Measurements from ENCODE around the gene GRK3.

GRK3 gene

DNA sequence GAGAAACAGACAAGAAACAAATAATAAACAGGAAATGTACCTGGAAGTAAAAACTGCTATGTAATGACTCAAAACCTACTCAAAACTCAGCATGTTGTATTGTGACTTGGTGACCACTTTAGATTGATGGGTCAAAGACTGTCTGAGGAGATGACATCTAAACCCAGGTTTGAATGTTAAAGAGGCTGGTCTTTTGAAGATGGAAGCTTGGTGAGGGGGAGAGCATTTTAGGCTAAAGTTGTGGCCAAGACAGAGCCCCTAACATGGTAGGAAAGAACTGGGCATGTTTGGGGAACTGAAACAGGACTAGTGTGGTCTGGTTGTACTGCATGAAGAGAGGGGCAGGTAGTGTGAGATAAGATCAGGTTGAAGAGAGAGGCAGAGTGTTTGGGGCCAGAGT is 92.2 kb downstream of the GRK3 start:
- Mint-ChIP-seq H3K36me3 (ENCODE audit: low read depth) (peaks cover 38% of the 10 kb centered on the region), H3K27me3 (ENCODE audit: low read depth) (no peaks in the 10 kb centered on the region)

GRCh38 chr22:25658633-25659032 is 94.2 kb downstream of the GRK3 start:
- no peak for DNase-seq (ENCODE audit: low spot score)
- Mint-ChIP-seq H3K36me3 (ENCODE audit: low read depth) (peaks cover 31% of the 10 kb centered on the region), H3K4me1 (ENCODE audit: low read depth) (peaks cover 24% of the 10 kb centered on the region), H3K27ac (no peak overlapping the region), H3K9me3 (no peaks in the 10 kb centered on the region), H3K27me3 (ENCODE audit: low read depth) (no peaks in the 10 kb centered on the region), H3K4me3 (no peak overlapping the region)

More for the DNA sequence above, 92.2 kb downstream of the GRK3 start:
- DNase-seq (ENCODE audit: low spot score), result no peak
- Mint-ChIP-seq H3K9me3 (no peaks in the 10 kb centered on the region), H3K27ac (peak overlapping the region; percentile 9), H3K4me3 (no peak overlapping the region), H3K4me1 (ENCODE audit: low read depth) (peaks cover 27% of the 10 kb centered on the region)

DNA sequence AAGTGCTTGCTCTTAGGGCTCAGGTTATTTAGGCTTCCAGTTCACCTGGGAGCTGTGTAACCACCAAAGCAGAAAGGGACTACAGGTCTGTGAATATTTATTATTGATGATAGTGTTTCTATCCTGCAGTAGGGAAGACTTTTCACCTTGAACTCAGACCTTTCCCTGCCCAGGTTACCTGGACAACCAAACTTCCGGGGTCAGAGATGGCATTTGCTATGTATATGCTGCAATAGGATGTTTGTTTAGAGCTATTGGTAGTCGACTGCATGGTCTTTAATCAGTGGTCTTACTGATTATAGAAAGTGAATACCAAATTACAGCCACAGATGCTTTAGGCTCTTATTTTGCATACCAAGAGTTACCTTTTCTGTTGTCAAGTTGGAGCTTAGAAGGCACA is 94.9 kb downstream of the GRK3 start:
- Mint-ChIP-seq H3K9me3 (no peaks in the 10 kb centered on the region), H3K27ac (no peak overlapping the region), H3K36me3 (ENCODE audit: low read depth) (peaks cover 34% of the 10 kb centered on the region)

GRCh38 chr22:25660336-25660735 is 95.9 kb downstream of the GRK3 start:
- H3K4me1 Mint-ChIP-seq (ENCODE audit: low read depth), result peaks cover 20% of the 10 kb centered on the region
- DNase-seq (ENCODE audit: low spot score), result no peak

More for the DNA sequence above, 94.9 kb downstream of the GRK3 start:
- no peak for DNase-seq (ENCODE audit: low spot score)
- Mint-ChIP-seq H3K4me1 (ENCODE audit: low read depth) (peaks cover 24% of the 10 kb centered on the region), H3K4me3 (no peak overlapping the region), H3K27me3 (ENCODE audit: low read depth) (no peaks in the 10 kb centered on the region)

DNA sequence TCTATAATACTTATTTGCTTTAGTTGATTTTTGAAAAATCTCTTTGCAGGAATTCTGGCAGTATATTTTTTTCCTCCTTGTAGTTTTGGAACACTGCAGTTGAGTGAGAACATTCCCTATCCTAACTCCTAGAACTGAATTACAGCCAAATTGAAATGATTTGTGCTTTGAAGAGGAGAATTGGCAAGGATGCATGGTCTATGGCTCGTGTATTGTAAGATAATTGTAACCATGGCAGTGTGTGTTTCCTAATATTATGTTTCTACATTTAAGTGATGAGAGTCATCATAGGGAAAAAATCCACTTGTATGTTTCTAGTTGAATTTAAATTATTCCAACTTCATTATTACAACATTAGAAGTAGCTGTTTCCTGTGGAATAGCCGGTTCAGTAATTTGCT is 96.6 kb downstream of the GRK3 start:
- peaks cover 19% of the 10 kb centered on the region for H3K4me1 Mint-ChIP-seq (ENCODE audit: low read depth)
- no peak overlapping the region for H3K4me3 Mint-ChIP-seq
- H3K27ac Mint-ChIP-seq, result no peak overlapping the region
- H3K36me3 Mint-ChIP-seq (ENCODE audit: low read depth), result peaks cover 30% of the 10 kb centered on the region
- no peak for DNase-seq (ENCODE audit: low spot score)
- H3K27me3 Mint-ChIP-seq (ENCODE audit: low read depth), result no peaks in the 10 kb centered on the region
- H3K9me3 Mint-ChIP-seq, result no peaks in the 10 kb centered on the region

More at GRCh38 chr22:25660336-25660735, 95.9 kb downstream of the GRK3 start:
- Mint-ChIP-seq H3K9me3 (no peaks in the 10 kb centered on the region), H3K36me3 (ENCODE audit: low read depth) (peaks cover 31% of the 10 kb centered on the region), H3K4me3 (no peak overlapping the region), H3K27ac (no peak overlapping the region), H3K27me3 (ENCODE audit: low read depth) (no peaks in the 10 kb centered on the region)

- peaks cover 37% of the 10 kb centered on the region for H3K36me3 Mint-ChIP-seq (ENCODE audit: low read depth)
Observed at GRCh38 chr22:25663654-25664053, 99.2 kb downstream of the GRK3 start.

GRCh38 chr22:25666308-25666707 is 101.8 kb downstream of the GRK3 start:
- Mint-ChIP-seq H3K36me3 (ENCODE audit: low read depth) (peaks cover 48% of the 10 kb centered on the region), H3K27ac (no peak overlapping the region), H3K4me1 (ENCODE audit: low read depth) (peaks cover 22% of the 10 kb centered on the region), H3K27me3 (ENCODE audit: low read depth) (no peaks in the 10 kb centered on the region), H3K4me3 (no peak overlapping the region), H3K9me3 (no peaks in the 10 kb centered on the region)
- no peak for DNase-seq (ENCODE audit: low spot score)

More at GRCh38 chr22:25663654-25664053, 99.2 kb downstream of the GRK3 start:
- no peaks in the 10 kb centered on the region for H3K9me3 Mint-ChIP-seq
- H3K27ac Mint-ChIP-seq, result no peak overlapping the region
- DNase-seq (ENCODE audit: low spot score), result no peak
- no peaks in the 10 kb centered on the region for H3K27me3 Mint-ChIP-seq (ENCODE audit: low read depth)
- no peak overlapping the region for H3K4me3 Mint-ChIP-seq
- peaks cover 22% of the 10 kb centered on the region for H3K4me1 Mint-ChIP-seq (ENCODE audit: low read depth)

GRCh38 chr22:25668437-25668836 is 104.0 kb downstream of the GRK3 start:
- Mint-ChIP-seq H3K27me3 (ENCODE audit: low read depth) (no peaks in the 10 kb centered on the region), H3K4me3 (no peak overlapping the region), H3K9me3 (no peaks in the 10 kb centered on the region), H3K36me3 (ENCODE audit: low read depth) (peaks cover 56% of the 10 kb centered on the region), H3K27ac (no peak overlapping the region), H3K4me1 (ENCODE audit: low read depth) (peaks cover 27% of the 10 kb centered on the region)
- no peak for DNase-seq (ENCODE audit: low spot score)

DNA sequence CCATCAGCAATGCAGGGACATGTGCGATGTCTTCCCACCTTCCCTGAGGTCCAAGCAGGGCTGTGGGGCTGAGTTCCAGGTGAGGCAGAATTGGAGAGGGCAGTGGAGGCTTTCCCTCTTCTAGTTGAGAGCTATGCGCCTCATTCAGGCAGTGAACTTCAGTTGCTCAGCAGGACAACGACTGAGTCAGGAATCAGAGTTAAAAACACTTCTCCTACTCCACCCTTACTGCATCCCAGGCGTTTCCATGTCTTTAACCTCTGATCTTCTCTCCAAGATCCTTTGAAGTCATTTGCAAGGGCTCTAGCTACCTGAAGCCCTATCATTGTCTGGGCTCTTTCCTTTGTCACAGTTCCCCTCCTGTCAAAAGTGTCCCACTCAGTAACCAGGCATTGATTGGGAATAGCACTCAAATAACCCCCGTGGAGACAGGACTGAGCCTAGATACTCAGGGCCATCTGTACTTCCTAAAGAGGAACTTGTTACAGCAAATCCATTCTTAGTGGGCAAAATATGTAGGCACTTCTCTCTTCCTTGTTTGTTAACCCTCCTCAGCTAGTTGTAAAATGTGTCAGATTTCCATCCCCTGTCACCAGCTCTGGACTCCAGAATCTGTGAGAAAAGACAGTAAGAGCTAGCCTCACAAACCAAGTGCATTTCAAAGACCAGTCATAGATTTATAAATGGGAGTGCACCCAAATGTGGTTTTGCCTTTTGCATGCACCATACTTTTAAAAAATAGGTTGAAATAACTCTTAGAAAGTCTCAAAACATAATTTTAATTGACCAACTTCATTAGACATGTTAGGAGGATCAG is 105.0 kb downstream of the GRK3 start:
- Mint-ChIP-seq H3K27ac (no peak overlapping the region), H3K36me3 (ENCODE audit: low read depth) (peaks cover 62% of the 10 kb centered on the region), H3K4me1 (ENCODE audit: low read depth) (peaks cover 31% of the 10 kb centered on the region), H3K9me3 (no peaks in the 10 kb centered on the region), H3K4me3 (no peak overlapping the region), H3K27me3 (ENCODE audit: low read depth) (no peaks in the 10 kb centered on the region)
- no peak for DNase-seq (ENCODE audit: low spot score)

- H3K36me3 Mint-ChIP-seq (ENCODE audit: low read depth), result peaks cover 62% of the 10 kb centered on the region
- DNase-seq (ENCODE audit: low spot score), result no peak
- peaks cover 29% of the 10 kb centered on the region for H3K4me1 Mint-ChIP-seq (ENCODE audit: low read depth)
- H3K9me3 Mint-ChIP-seq, result no peaks in the 10 kb centered on the region
- H3K4me3 Mint-ChIP-seq, result no peak overlapping the region
- no peak overlapping the region for H3K27ac Mint-ChIP-seq
- H3K27me3 Mint-ChIP-seq (ENCODE audit: low read depth), result no peaks in the 10 kb centered on the region
Observed at GRCh38 chr22:25670070-25670461, 105.6 kb downstream of the GRK3 start.

GRCh38 chr22:25672289-25673084 is 108.0 kb downstream of the GRK3 start:
- H3K36me3 Mint-ChIP-seq (ENCODE audit: low read depth), result peaks cover 60% of the 10 kb centered on the region
- H3K9me3 Mint-ChIP-seq, result no peaks in the 10 kb centered on the region
- no peak overlapping the region for H3K4me3 Mint-ChIP-seq
- peaks cover 17% of the 10 kb centered on the region for H3K4me1 Mint-ChIP-seq (ENCODE audit: low read depth)
- peak overlapping the region; percentile 73 for H3K27ac Mint-ChIP-seq
- H3K27me3 Mint-ChIP-seq (ENCODE audit: low read depth), result no peaks in the 10 kb centered on the region
- no peak for DNase-seq (ENCODE audit: low spot score)

DNA sequence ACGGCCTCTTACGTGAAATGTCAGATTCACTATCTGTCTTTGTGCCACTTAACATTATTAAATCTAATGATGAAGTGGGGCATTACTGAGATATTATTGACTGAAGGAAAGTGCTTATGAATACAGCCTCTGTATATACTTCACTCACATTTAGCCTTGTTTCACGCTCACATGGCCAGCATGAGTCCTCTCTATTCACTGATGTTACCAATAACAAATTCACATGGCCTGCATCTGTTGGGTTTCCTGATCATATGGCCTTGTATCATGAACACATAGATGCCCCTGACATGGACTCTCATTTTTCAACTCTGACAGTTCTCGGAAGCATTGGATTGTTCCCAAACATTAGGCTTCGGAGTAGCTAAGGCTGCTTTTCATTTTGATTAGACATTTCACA is 109.2 kb downstream of the GRK3 start:
- DNase-seq (ENCODE audit: low spot score), result no peak
- Mint-ChIP-seq H3K27ac (no peak overlapping the region), H3K9me3 (no peaks in the 10 kb centered on the region), H3K4me3 (no peak overlapping the region), H3K27me3 (ENCODE audit: low read depth) (no peaks in the 10 kb centered on the region), H3K4me1 (ENCODE audit: low read depth) (peaks cover 17% of the 10 kb centered on the region), H3K36me3 (ENCODE audit: low read depth) (peaks cover 48% of the 10 kb centered on the region)

DNA sequence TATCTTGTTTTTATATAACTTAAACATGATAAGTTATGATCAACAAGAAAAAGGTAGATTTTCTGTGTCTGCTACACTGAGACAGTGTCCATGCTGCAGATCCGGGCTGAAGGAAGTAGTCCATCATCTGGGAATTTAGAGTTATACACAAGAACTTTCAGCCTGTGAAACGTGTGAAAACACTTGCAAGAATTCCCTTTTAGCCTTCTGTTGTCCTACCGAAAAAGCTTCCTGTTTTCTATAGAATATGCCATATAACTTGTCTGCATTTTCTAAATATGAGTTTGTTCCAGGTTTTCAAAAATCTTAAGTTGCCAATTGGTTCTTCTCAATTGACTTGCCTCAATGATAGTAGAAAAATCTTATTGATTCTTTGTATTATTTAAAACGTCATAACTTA is 113.2 kb downstream of the GRK3 start:
- Mint-ChIP-seq H3K4me1 (ENCODE audit: low read depth) (peaks cover 21% of the 10 kb centered on the region), H3K36me3 (ENCODE audit: low read depth) (peaks cover 47% of the 10 kb centered on the region), H3K27ac (no peak overlapping the region), H3K4me3 (no peak overlapping the region), H3K9me3 (no peaks in the 10 kb centered on the region), H3K27me3 (ENCODE audit: low read depth) (no peaks in the 10 kb centered on the region)
- DNase-seq (ENCODE audit: low spot score), result no peak

DNA sequence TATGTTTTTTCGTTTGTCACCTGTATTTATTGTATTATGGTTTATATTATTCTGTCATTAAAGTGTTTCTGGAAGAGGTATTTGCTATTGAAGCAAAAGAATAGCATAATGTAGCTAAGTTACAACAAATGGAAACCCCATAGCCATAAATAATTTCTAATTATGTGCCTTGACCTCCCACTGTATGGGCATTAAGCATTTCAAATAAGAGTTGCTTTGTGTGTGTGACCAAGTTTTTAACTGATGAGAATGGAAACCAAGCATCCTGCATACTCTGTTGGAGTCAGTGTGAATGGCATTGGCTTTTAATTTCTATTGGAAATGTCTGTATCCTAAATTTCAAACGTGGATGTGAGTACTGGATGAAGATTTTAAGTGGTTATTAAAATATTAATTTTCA is 115.6 kb downstream of the GRK3 start:
- peaks cover 49% of the 10 kb centered on the region for H3K36me3 Mint-ChIP-seq (ENCODE audit: low read depth)
- no peak overlapping the region for H3K4me3 Mint-ChIP-seq
- DNase-seq (ENCODE audit: low spot score), result no peak
- H3K27ac Mint-ChIP-seq, result no peak overlapping the region
- no peaks in the 10 kb centered on the region for H3K9me3 Mint-ChIP-seq
- peaks cover 16% of the 10 kb centered on the region for H3K4me1 Mint-ChIP-seq (ENCODE audit: low read depth)
- no peaks in the 10 kb centered on the region for H3K27me3 Mint-ChIP-seq (ENCODE audit: low read depth)
